HepG2 (cell line): ENCODE measurements around the gene GFAP. TPM values are rescaled to one million over a fixed set of nuclear protein-coding genes. Genes with fewer than 3 reads are reported as not detected.

ENCODE experiments used
- ADNP ChIP-seq: sonication (generic); formaldehyde crosslinking; IDR thresholded peaks from 2 replicates; pipeline ENCODE4 v1.4.0; 2020; ENCODE audit warnings: missing genetic modification reagents
- EED ChIP-seq: sonication (generic); formaldehyde crosslinking; IDR thresholded peaks from 2 replicates; pipeline ENCODE4 v1.5.0; 2020; ENCODE audit warnings: mild to moderate bottlenecking, missing genetic modification reagents
- ERF ChIP-seq: IDR thresholded peaks from 2 replicates; pipeline ENCODE4 v1.6.1; 2018; ENCODE audit warnings: missing biosample characterization, missing genetic modification reagents
- KLF6 ChIP-seq: IDR thresholded peaks from 2 replicates; pipeline ENCODE4 v1.8.0; 2016; ENCODE audit warnings: missing biosample characterization, missing genetic modification reagents
- KMT2B ChIP-seq: IDR thresholded peaks from 2 replicates; pipeline ENCODE4 v1.6.1; 2016; ENCODE audit warnings: missing genetic modification reagents, missing compliant biosample characterization
- MAX ChIP-seq: IDR thresholded peaks from 2 replicates; pipeline ENCODE4 v1.6.1; 2012; ENCODE audit warnings: inconsistent platforms
- MED1 ChIP-seq: sonication (generic); formaldehyde crosslinking; IDR thresholded peaks from 2 replicates; pipeline ENCODE4 v1.4.0; 2020; ENCODE audit warnings: missing genetic modification reagents
- MEIS2 ChIP-seq: sonication (generic); formaldehyde crosslinking; IDR thresholded peaks from 2 replicates; pipeline ENCODE4 v1.9.0; 2021; ENCODE audit warnings: mild to moderate bottlenecking, missing genetic modification reagents
- MXI1 ChIP-seq: IDR thresholded peaks from 3 replicates; pipeline ENCODE4 v1.6.1; 2012; ENCODE audit warnings: low read depth, low read length, inconsistent platforms, borderline replicate concordance
- NFKBIZ ChIP-seq: IDR thresholded peaks from 2 replicates; pipeline ENCODE4 v1.6.1; 2018; ENCODE audit warnings: missing genetic modification reagents, missing compliant biosample characterization
- RAD21 ChIP-seq: fragments of 450-650 bp; formaldehyde crosslinking; IDR thresholded peaks from 2 replicates; pipeline ENCODE4 v1.5.0; 2020; ENCODE audit warnings: mild to moderate bottlenecking
- SYNCRIP ChIP-seq: fragments of 200-400 bp; formaldehyde crosslinking; IDR thresholded peaks from 2 replicates; pipeline ENCODE4 v1.6.1; 2018; ENCODE audit warnings: mild to moderate bottlenecking, low read depth, low read length; ENCODE audit not compliant: insufficient read depth
- TGIF2 ChIP-seq: IDR thresholded peaks from 2 replicates; pipeline ENCODE4 v1.6.1; 2016; ENCODE audit warnings: control low read depth, missing compliant biosample characterization
- ZBED4 ChIP-seq: sonication (generic); formaldehyde crosslinking; IDR thresholded peaks from 2 replicates; pipeline ENCODE4 v1.4.0; 2020; ENCODE audit warnings: missing genetic modification reagents, borderline replicate concordance
- ZBTB38 ChIP-seq: sonication (generic); formaldehyde crosslinking; IDR thresholded peaks from 2 replicates; pipeline ENCODE4 v1.5.1; 2020; ENCODE audit warnings: mild to moderate bottlenecking, missing genetic modification reagents
- ZNF570 ChIP-seq: sonication (generic); formaldehyde crosslinking; IDR thresholded peaks from 2 replicates; pipeline ENCODE4 v1.4.0; 2020; ENCODE audit warnings: mild to moderate bottlenecking, missing genetic modification reagents, borderline replicate concordance
- ZNF605 ChIP-seq: sonication (generic); formaldehyde crosslinking; IDR thresholded peaks from 2 replicates; pipeline ENCODE4 v1.8.0; 2022; ENCODE audit warnings: mild to moderate bottlenecking, missing genetic modification reagents
- ZNF839 ChIP-seq: sonication (generic); formaldehyde crosslinking; IDR thresholded peaks from 2 replicates; pipeline ENCODE4 v1.4.0; 2020; ENCODE audit warnings: missing genetic modification reagents, mild to moderate bottlenecking, borderline replicate concordance
- ZSCAN12 ChIP-seq: sonication (generic); formaldehyde crosslinking; IDR thresholded peaks from 2 replicates; pipeline ENCODE4 v1.9.0; 2021; ENCODE audit warnings: mild to moderate bottlenecking, missing genetic modification reagents
- polyA plus RNA-seq, 8 experiments: library from polyadenylated mRNA; depleted of rRNA in 3 of 8; stranded (reverse) in 7 of 8; unstranded in 1 of 8; fragments of >200 nt; fragmentation: Illumina TruSeq in 4 of 8; extraction: Trizol in 4 of 8; gene quantifications; 2 replicates each; pipeline versions ENCODE4 v1.2.1 to v1.2.3, GENCODE V29; 2011 to 2016; ENCODE audit warnings: low read depth in 4 of 8, missing spikeins in 1 of 8, mixed read lengths in 1 of 8; ENCODE audit not compliant: insufficient read depth in 1 of 8
- total RNA-seq, 5 experiments: library from RNA; depleted of rRNA; stranded (reverse); fragments of >200 nt; fragmentation: Illumina TruSeq; extraction: Trizol; gene quantifications; 2 replicates each; pipeline ENCODE4 v1.2.3, GENCODE V29; 2016; ENCODE audit warnings: low read depth in 1 of 5

Gene GFAP
- total and polyA plus RNA-seq, 2 of the 13 experiments (the other 11 are each of a cell fraction or from before 2014, with no cell fraction given): 0.11 to 0.29 TPM

GRCh38 chr17:44899074-44899782 is 16.1 kb downstream of the GFAP start, which contains the start of gene EFTUD2 (continued):
- TF ChIP-seq ZBTB38 (CRISPR knock-in tag): peak; percentile 94
- no peak; the same call in 1 of the 2 replicates for TF ChIP-seq ZNF570 (CRISPR knock-in tag)
- TF ChIP-seq KLF6 (CRISPR knock-in tag): peak; percentile 95
- no peak for TF ChIP-seq SYNCRIP
- TF ChIP-seq TGIF2 (CRISPR knock-in tag): no peak; the same call in 1 of the 2 replicates
- TF ChIP-seq NFKBIZ (CRISPR knock-in tag): peak; percentile 52; the same call in 1 of the 2 replicates
- TF ChIP-seq ZNF839 (CRISPR knock-in tag): peak; percentile 97; the same call in 1 of the 2 replicates
- TF ChIP-seq ZNF605 (CRISPR knock-in tag): peak; percentile 99
- TF ChIP-seq MEIS2 (CRISPR knock-in tag): peak; percentile 74; the same call in 1 of the 2 replicates
- TF ChIP-seq KMT2B (CRISPR knock-in tag): peak; percentile 100
- peak; percentile 98 for TF ChIP-seq MAX
- peak; percentile 94 for TF ChIP-seq MXI1
- peak; percentile 94 for TF ChIP-seq ERF (CRISPR knock-in tag)
- TF ChIP-seq ZSCAN12: no peak; the same call in 1 of the 2 replicates
- peak; percentile 79 for TF ChIP-seq MED1 (CRISPR knock-in tag)
- TF ChIP-seq ADNP (CRISPR knock-in tag): no peak
- TF ChIP-seq ZBED4: peak; percentile 66
- TF ChIP-seq EED (CRISPR knock-in tag): peak; percentile 68; the same call in 1 of the 2 replicates
- peak; percentile 51; the same call in 1 of the 2 replicates for TF ChIP-seq RAD21 (CRISPR knock-in tag)
